KG1 (cell line): ENCODE data around the gene ATP13A1.
"Not testable (repeated sequence)": the region's sequence is repeated elsewhere in the genome, so short reads cannot be mapped to it uniquely, and the experiment has no call there.

ENCODE experiments used
- DNase-seq: peaks from one replicate; lab custom pipeline; 2025; lab: John Stamatoyannopoulos, UW

ATP13A1 gene

GRCh38 chr19:19619181-19619848 is 44.2 kb downstream of the ATP13A1 start:
- DNase-seq: no peak

- DNase-seq: peak; percentile 73
These were observed 45.0 kb downstream of the ATP13A1 start, which contains the start of gene PBX4 for GRCh38 chr19:19618219-19619051. PBX4 (minus strand) TSS chr19:19618687; CDS start chr19:19618629, 58 bp downstream.

- no peak for DNase-seq
These were observed 48.4 kb downstream of the ATP13A1 start for GRCh38 chr19:19615086-19615485.

- DNase-seq: no peak
These were observed 50.0 kb downstream of the ATP13A1 start for GRCh38 chr19:19613506-19613905.

GRCh38 chr19:19610376-19611202 is 52.9 kb downstream of the ATP13A1 start:
- no peak for DNase-seq

- not testable (repeated sequence) for DNase-seq
These were observed 56.8 kb downstream of the ATP13A1 start for GRCh38 chr19:19606686-19607085.

GRCh38 chr19:19606021-19606420 is 57.5 kb downstream of the ATP13A1 start:
- DNase-seq: no peak

- no peak for DNase-seq
These were observed 60.7 kb downstream of the ATP13A1 start for GRCh38 chr19:19602713-19603324.

GRCh38 chr19:19602136-19602712 is 61.3 kb downstream of the ATP13A1 start:
- DNase-seq: no peak

- no peak for DNase-seq
These were observed 62.6 kb downstream of the ATP13A1 start for GRCh38 chr19:19600793-19601330.

- not testable (repeated sequence) for DNase-seq
These were observed 64.6 kb downstream of the ATP13A1 start for GRCh38 chr19:19598728-19599451.

GRCh38 chr19:19597809-19598306 is 65.6 kb downstream of the ATP13A1 start:
- peak; percentile 4 for DNase-seq
